ENCODE data around the gene PPP1R9B. TPM values are rescaled to one million over a fixed set of nuclear protein-coding genes. Genes with fewer than 3 reads are reported as not detected.

PPP1R9B gene
- total RNA-seq, 1 experiment from 2014 or later = 15.0 TPM

DNA sequence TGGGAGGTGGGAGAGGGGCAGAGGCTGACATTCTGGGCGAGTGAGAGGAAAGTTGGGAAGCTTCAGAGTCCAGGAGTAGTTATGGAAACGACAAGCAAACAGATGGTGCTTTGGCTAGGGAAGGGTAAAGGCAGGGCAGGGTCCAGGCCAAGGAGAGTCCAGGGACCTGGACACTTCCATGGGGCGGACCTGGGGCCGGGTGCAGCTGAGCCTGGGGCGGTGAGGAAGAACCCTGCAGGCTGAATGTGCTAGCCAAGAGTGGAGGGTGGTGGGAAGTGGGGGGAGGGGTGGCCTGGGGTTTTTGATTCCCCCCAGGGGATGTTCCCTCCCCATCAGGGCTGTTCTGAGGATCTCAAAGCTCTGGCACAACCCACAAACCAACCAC lies 2.6 kb downstream of the PPP1R9B start:
- H3K4me3 ChIP-seq (ENCODE audit: insufficient read depth, low read depth, low read length) = no peak overlapping the region
- peaks cover 20% of the 10 kb centered on the region for H3K27me3 ChIP-seq (ENCODE audit: control insufficient read depth, insufficient read depth, low read length)
- no peaks in the 10 kb centered on the region for H3K36me3 ChIP-seq (replicated peaks; ENCODE audit: control insufficient read depth, insufficient read depth, low read length)
- peak; percentile 77 for DNase-seq

DNA sequence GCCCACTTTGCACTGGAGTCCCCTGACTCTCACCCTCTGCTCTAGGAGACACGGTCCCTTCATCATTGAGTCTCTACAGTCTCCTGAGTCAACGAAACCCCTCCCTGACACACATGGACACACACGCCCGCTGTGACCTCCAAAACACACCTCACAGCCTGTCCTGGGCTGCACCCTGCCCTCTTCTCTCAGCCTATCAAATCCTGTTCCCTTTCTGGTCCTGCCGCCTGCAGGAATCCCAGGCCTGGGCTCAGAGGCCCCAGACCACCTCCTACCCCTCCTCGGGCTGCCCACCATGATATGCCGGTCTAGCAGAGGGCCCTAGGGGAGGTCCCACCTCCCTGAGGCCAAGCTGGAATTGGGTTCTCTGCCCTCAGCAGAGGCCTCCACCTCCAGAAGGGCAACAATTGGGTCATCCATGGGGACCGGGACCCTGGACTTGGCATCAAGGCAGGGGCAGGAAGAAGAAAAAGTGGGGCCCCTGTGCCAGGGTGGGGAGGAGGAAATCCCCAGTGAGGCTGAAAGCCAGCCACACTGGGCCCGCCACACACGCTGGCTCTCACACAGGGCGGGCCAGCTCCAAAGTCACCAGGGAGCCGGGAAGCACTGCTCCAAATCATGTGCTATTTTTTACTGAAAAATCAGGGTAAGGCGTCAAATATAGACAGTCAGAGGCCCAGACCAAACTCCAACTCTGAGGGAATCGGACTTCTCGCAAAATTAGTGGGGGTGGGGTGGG lies 3.4 kb downstream of the PPP1R9B start:
- Histone ChIP-seq H3K36me3 (replicated peaks; ENCODE audit: control insufficient read depth, insufficient read depth, low read length) (no peaks in the 10 kb centered on the region), H3K27me3 (ENCODE audit: control insufficient read depth, insufficient read depth, low read length) (peaks cover 20% of the 10 kb centered on the region), H3K4me3 (ENCODE audit: insufficient read depth, low read depth, low read length) (no peak overlapping the region)
- peak; percentile 63 for DNase-seq

DNA sequence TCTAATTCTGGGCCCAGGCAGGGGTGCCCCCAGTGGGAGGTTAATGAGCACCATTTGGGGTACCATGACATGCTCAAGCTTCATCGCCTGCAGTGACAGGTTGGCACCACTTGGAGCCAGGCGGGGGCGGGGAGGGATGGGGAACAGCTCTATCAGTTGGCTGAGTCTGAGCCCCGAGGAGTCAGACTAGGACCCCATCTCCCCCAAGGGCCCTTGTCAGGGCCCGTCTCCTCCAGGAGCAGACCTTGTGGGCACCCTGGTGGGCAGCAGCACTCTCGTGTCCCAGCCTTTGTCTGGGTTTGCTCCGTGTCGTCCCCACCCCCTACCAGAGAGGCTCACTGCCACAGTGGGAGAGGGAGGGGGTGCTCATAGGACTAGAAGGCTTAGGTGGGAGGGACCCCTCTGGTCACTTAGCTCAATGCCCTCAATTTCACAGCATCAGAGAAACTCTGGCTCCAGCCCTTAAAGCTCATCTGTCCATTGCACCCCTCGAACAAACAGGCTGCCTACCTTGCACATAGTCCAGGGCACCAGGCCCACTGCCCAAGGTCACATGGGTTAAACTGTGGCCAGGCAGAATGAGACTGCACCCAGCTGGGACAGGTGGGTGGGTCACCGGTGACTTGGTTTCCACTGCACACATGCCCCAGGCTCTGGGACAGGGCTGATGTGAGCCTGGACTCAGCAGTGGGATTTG lies 4.1 kb downstream of the PPP1R9B start:
- H3K27me3 ChIP-seq (ENCODE audit: control insufficient read depth, insufficient read depth, low read length) = peaks cover 20% of the 10 kb centered on the region
- DNase-seq = peak; percentile 77
- H3K4me3 ChIP-seq (ENCODE audit: insufficient read depth, low read depth, low read length) = no peak overlapping the region
- H3K36me3 ChIP-seq (replicated peaks; ENCODE audit: control insufficient read depth, insufficient read depth, low read length) = no peaks in the 10 kb centered on the region; the same call in 1 of the 2 replicates

DNA sequence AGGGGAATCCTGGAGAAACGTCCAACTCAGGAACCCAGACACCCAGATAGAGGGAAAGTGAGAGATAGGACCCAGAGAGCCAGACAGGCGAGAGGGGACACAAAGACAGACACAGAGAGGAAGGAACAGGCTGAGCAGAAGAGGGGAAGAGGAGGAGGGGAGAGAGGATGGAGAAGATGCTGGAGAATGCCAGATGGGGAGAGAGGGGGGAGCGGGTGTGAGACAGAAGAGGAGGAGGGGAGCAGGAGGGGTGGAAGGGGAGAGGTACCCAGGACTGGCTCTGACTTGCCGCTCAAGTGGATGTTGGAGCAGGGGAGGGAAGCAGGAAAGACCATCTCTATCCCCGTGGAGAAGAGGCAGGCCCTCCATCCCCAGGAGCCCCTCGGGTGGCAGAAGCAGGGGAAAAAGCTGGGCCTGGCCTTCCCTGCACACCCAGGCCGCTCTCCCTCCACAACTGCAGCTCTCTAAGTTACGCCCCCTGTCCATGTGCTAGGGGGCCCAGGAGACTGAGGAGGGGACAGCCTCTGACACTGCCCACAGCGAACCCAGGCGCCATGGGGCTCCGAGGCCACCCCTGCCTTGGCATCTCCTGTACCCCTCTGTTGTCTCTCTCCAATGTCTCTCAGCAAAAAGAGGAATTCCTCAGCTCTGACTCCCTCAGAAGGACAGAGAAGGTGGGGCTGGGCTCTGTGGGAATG lies 4.8 kb downstream of the PPP1R9B start:
- DNase-seq = no peak
- Histone ChIP-seq H3K4me3 (ENCODE audit: insufficient read depth, low read depth, low read length) (no peak overlapping the region), H3K27me3 (ENCODE audit: control insufficient read depth, insufficient read depth, low read length) (peaks cover 20% of the 10 kb centered on the region), H3K36me3 (replicated peaks; ENCODE audit: control insufficient read depth, insufficient read depth, low read length) (no peaks in the 10 kb centered on the region; the same call in 1 of the 2 replicates)

DNA sequence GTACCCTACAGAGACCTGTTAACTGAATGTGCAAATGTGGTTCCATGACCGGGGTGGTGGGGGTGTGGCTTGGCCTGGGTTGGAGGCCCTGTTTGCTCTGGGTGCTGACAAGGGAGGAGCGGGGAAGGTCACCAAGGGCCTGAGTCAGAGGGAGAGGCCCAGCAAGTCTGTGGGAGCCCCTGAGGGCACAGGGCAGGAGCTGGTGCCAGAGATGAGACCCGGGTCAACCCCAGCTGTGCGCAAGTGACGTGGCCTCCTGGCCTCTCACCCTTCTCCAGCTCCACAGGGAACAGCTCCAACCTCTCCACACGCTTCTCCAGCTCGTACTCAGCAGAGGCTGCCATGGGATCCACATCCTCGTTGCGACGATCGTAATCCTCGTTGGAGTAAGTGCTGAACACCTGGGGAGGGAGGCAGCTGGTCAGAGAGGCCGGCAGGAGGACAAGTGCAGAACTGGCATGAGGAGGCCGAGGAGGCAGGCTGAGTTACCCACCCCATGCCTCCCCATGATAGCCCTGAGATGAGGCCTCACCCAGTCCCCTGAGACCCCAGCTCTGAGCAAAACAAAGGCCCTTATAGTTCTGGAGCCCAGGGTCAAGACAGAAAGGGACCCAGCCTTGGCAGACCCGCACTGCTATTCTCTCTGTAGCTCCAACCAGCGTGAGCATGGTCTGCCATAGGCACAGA lies 5.5 kb downstream of the PPP1R9B start:
- Histone ChIP-seq H3K27me3 (ENCODE audit: control insufficient read depth, insufficient read depth, low read length) (peaks cover 15% of the 10 kb centered on the region), H3K4me3 (ENCODE audit: insufficient read depth, low read depth, low read length) (no peak overlapping the region), H3K36me3 (replicated peaks; ENCODE audit: control insufficient read depth, insufficient read depth, low read length) (no peaks in the 10 kb centered on the region; the same call in 1 of the 2 replicates)
- no peak for DNase-seq

DNA sequence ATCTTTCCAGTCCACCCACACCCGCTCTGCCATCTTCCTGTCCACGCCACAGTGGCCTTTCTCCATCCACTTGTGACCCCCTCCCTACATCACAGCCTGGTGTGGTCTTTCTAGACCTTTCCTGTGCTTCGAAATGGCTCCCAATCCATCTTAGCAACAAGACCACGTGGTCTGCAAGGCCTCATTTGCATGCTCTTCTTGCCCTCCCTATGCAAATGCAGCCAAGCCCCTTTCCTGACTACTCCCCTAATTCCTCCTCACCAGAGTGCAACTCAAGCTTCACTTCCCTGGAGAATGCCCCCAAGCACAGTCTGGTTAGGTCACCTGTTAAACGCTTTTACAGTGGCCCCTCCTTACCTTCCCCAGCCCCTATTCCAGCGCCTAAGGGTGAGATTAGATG lies 6.1 kb downstream of the PPP1R9B start:
- Histone ChIP-seq H3K4me3 (ENCODE audit: insufficient read depth, low read depth, low read length) (no peak overlapping the region), H3K36me3 (replicated peaks; ENCODE audit: control insufficient read depth, insufficient read depth, low read length) (no peaks in the 10 kb centered on the region; the same call in 1 of the 2 replicates), H3K27me3 (ENCODE audit: control insufficient read depth, insufficient read depth, low read length) (peaks cover 9% of the 10 kb centered on the region)
- DNase-seq = no peak

DNA sequence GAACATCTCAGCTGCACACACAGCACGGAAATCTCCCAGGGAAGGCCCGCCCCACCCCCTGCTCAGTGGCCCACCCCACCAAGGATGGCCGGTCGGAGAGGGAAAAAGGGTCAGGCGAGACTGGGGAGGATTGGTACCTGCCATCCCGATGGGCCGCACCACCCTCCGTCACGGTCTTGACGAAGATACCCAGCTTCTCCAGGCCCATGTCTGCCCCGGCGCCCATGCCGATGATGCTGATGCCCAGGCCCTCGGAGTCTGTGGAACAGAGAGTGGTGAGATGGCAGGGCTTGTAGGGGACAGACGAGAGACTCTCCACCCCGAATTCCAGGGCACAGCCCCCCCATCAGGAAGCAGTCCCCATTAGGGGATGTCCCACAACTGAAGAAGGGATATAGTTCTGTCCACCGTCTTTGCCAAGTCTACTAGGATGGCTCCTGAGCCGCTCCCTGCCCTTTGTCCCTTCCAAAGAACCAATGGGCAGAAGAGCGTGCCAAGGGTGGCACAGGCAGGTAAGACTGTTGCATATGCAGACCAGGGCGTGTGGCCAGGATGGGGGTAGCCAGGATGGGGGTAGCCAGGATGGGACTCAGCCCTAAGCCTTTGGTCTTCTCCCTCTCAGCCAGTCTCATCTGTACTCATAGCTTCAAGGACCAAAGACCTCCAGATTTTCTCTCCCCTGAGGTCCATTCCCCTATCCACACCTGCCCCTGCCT lies 6.9 kb downstream of the PPP1R9B start:
- Histone ChIP-seq H3K27me3 (ENCODE audit: control insufficient read depth, insufficient read depth, low read length) (peaks cover 2% of the 10 kb centered on the region), H3K36me3 (replicated peaks; ENCODE audit: control insufficient read depth, insufficient read depth, low read length) (peaks cover 3% of the 10 kb centered on the region), H3K4me3 (ENCODE audit: insufficient read depth, low read depth, low read length) (no peak overlapping the region)
- no peak for DNase-seq

DNA sequence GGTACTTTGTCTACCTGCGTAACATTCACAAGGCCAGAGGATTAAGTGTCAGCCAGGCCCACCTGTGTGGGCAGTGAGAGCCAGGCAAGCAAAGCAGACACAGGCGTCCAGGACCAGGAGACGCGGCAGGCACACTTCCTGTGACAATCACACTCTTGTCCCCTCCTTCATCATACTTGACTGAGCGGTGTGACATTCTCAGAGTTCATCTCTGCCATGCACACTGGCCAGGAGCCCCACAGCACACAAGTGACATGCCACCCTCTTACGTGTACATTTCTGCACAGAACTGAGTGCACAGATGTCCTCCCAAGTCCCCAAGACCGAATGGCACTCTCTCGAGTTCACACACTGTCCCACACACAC lies 8.7 kb downstream of the PPP1R9B start:
- DNase-seq = no peak
- H3K36me3 ChIP-seq (replicated peaks; ENCODE audit: control insufficient read depth, insufficient read depth, low read length) = peaks cover 3% of the 10 kb centered on the region

DNA sequence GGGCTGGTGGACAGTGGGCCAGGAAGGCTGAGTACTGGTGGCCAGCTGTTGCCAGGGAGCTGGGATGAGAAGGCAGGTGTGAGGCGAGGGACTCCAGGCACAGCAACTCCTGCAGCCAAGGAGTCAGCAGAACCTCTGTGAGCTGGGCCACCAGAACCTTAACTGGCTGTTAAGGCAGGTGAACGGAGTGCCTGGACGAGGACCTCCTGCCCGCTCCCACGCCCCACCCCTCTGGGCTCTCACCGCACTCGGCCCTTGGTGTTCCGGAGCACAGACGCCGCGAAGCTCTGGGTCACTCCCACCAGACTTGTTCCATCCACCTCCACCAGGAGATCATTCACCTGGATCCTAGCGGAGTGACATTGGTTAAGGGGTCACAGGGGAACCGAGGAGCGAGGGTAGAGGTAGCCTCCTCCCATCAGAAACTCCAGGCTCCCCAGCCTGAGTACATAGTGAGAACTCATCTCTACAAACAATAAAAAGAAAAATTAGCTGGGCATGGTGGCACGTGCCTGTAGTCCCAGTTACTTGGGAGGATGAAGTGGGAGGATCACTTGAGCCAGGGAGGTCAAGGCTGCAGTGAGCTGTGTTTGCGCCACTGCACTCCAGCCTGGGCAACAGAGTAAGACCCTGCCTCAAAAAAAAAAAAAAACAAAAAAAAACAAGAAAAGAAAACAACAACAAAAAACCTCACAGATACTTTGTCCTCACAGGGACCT lies 9.3 kb downstream of the PPP1R9B start:
- H3K27me3 ChIP-seq (ENCODE audit: control insufficient read depth, insufficient read depth, low read length) = no peaks in the 10 kb centered on the region

More for the DNA sequence above, 8.7 kb downstream of the PPP1R9B start:
- Histone ChIP-seq H3K4me3 (ENCODE audit: insufficient read depth, low read depth, low read length) (no peak overlapping the region), H3K27me3 (ENCODE audit: control insufficient read depth, insufficient read depth, low read length) (no peaks in the 10 kb centered on the region)

DNA sequence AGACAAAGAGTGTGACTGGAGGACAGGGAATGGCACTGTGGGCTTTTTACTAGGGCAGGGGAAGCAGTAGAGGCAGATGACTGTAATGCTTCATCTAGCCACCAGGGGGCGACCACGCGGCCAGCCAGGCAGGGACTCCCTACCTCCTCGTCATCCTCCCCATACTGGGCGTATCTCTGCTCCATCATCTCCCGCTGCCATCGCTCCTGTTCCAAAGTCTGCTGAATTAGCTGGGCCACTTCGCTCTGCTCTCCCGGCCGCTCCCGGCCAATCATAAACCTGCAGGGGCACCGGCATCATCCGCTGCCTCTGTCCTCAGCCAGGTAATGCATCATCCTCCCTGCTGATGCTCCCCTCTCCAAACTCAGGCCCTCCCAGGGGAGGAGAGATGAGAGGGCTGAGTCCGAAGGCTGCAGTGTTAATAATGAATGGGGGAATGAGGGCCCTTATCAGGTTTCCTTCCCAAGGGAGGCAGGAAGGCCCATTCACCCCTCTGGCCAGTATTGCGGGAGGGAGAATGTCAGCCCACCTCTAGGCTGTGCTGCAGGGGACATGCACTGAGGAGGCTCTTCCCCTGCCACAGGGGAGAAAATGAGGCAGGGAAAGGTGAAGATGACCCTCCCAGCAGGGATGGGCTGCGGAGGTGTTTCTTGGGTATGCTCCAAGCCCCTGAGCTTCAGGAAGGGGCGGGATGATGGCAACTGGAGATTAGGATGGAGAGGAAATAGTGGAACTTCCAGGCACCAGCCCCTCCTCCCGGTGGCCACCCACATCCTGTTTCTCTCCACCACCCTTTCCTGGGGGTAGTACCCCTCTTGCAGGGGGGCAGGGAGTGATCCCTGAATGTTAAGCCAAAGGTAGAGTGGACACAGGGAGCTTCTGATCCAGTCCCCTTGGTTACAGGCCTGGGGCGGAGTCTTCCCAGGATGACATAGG lies 10.3 kb downstream of the PPP1R9B start:
- DNase-seq = peak; percentile 96
- Histone ChIP-seq H3K4me3 (ENCODE audit: insufficient read depth, low read depth, low read length) (no peak overlapping the region), H3K36me3 (replicated peaks; ENCODE audit: control insufficient read depth, insufficient read depth, low read length) (peaks cover 3% of the 10 kb centered on the region), H3K27me3 (ENCODE audit: control insufficient read depth, insufficient read depth, low read length) (no peaks in the 10 kb centered on the region)

More for the DNA sequence above, 9.3 kb downstream of the PPP1R9B start:
- peaks cover 3% of the 10 kb centered on the region for H3K36me3 ChIP-seq (replicated peaks; ENCODE audit: control insufficient read depth, insufficient read depth, low read length)
- no peak for DNase-seq
- no peak overlapping the region for H3K4me3 ChIP-seq (ENCODE audit: insufficient read depth, low read depth, low read length)

DNA sequence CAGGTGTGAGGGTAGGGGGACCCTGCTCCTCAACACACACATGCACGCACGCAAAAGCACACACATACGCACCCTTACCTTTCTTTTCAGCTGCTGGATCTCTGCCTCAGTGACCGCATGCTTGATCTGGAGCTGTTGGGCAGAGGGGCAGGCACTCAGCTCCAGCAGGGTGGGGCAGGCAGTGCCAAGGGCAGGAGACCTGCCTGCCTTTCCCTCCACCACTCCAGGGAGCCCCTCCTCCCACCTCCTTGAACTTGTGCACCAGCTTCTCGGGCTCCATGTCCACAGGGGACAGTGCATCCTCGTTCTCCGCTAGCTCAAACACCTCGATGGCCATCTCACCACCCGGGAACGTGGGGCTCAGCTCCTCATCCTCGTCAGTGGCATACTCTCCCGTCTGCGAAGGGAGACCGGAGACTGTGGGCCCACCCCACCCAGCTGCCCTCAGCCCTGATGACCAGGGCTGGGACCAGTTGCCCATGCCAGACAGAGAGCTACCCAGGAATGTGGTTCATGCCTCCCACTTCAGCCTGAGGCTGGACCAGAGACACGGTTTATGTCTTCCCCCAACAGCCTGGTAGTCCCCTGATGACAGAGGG lies 11.2 kb downstream of the PPP1R9B start:
- Histone ChIP-seq H3K4me3 (ENCODE audit: insufficient read depth, low read depth, low read length) (no peak overlapping the region), H3K27me3 (ENCODE audit: control insufficient read depth, insufficient read depth, low read length) (no peaks in the 10 kb centered on the region), H3K36me3 (replicated peaks; ENCODE audit: control insufficient read depth, insufficient read depth, low read length) (peaks cover 3% of the 10 kb centered on the region)
- no peak for DNase-seq

DNA sequence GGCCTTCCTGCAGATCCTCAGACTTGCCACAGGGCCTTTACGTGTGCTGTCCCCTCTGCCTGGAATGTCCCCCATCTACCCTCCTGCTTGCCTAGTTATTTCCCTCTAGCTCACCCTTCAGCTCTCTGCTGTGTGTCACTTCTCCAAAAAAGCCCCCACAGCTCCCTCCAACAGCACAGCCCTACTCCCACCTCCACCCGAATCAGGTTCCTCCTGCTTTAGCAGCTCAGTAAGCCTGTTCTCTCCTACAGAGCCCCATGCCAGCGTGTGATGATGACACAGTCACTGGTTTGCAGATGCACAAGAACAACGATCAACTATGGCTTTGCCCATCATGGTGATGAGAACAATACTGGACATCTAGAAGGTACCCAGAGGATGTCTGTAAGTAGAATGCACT lies 13.4 kb downstream of the PPP1R9B start:
- H3K36me3 ChIP-seq (replicated peaks; ENCODE audit: control insufficient read depth, insufficient read depth, low read length) = peaks cover 3% of the 10 kb centered on the region
- no peak for DNase-seq
- no peak overlapping the region for H3K4me3 ChIP-seq (ENCODE audit: insufficient read depth, low read depth, low read length)
- H3K27me3 ChIP-seq (ENCODE audit: control insufficient read depth, insufficient read depth, low read length) = no peaks in the 10 kb centered on the region

Measured in H7 (cell line).